ENCODE data around the gene NDRG3. TPM values are rescaled to one million over a fixed set of nuclear protein-coding genes. Genes with fewer than 3 reads are reported as not detected.

NDRG3 gene
- total and polyA plus RNA-seq, 2 of the 4 experiments (the other 2 are of a cell fraction), result 24.8 to 34.2 TPM

- in situ Hi-C loops (cut with MboI; ENCODE audit: low sequenced_read_pairs), result no loop called here
Measured at GRCh38 chr20:36628076-36628475, 117.8 kb downstream of the NDRG3 start.

More at GRCh38 chr20:36628076-36628475, 117.8 kb downstream of the NDRG3 start:
- Histone ChIP-seq H3K4me3 (ENCODE audit: insufficient read depth, low read depth, low read length) (no peak overlapping the region), H2BK20ac (ENCODE audit: low read depth, low read length) (no peak overlapping the region), H2AFZ (replicated peaks; ENCODE audit: low read length, poor library complexity) (no peak overlapping the region), H2AK5ac (ENCODE audit: low read depth, low read length) (no peak overlapping the region), H4K91ac (ENCODE audit: insufficient read depth, low read depth, low read length) (no peak overlapping the region), H3K27ac (ENCODE audit: insufficient read depth, low read length) (no peak overlapping the region), H2BK120ac (ENCODE audit: low read depth, low read length) (no peak overlapping the region), H3K36me3 (ENCODE audit: control insufficient read depth, insufficient read depth, low read length) (no peaks in the 10 kb centered on the region), H3K4me2 (ENCODE audit: low read depth, low read length) (no peak overlapping the region), H3K4ac (ENCODE audit: low read depth, low read length) (no peak overlapping the region), H3K79me1 (ENCODE audit: low read depth in 1 of 2, low read length in 2 of 2) (no peaks in the 10 kb centered on the region), H2BK5ac (ENCODE audit: low read depth, low read length, poor library complexity, severe bottlenecking) (no peak overlapping the region), H3K18ac (ENCODE audit: low read depth, low read length) (no peak overlapping the region), H3K14ac (replicated peaks; ENCODE audit: low read depth, low read length) (no peak overlapping the region), H4K5ac (ENCODE audit: low read depth, low read length) (no peak overlapping the region), H4K8ac (ENCODE audit: low read depth in 2 of 2, low read length in 2 of 2) (no peak overlapping the region), H3K9me3 (ENCODE audit: control insufficient read depth, insufficient read depth, low read length) (no peaks in the 10 kb centered on the region), H2AK9ac (replicated peaks; ENCODE audit: low read depth, low read length, poor library complexity) (no peak overlapping the region), H3K27me3 (ENCODE audit: control insufficient read depth, insufficient read depth, low read length) (no peaks in the 10 kb centered on the region), H2BK15ac (ENCODE audit: low read depth, low read length) (no peak overlapping the region), H4K20me1 (ENCODE audit: insufficient read depth, low read length) (no peaks in the 10 kb centered on the region), H3K23ac (ENCODE audit: low read depth, low read length) (no peak overlapping the region), H3K9ac (ENCODE audit: low read depth, low read length) (no peak overlapping the region), H3K56ac (ENCODE audit: extremely low read depth, insufficient read depth, low read length) (no peak overlapping the region), H3K4me1 (ENCODE audit: control insufficient read depth, insufficient read depth, low read length) (no peaks in the 10 kb centered on the region; the same call in 1 of the 2 replicates), H3K9me1 (ENCODE audit: insufficient read depth, low read length) (no peaks in the 10 kb centered on the region)
- BruUV-seq (replicated peaks), result no TSS peak
- CTCF ChIA-PET, result no interaction called here
- DNase-seq (peak; percentile 41), ATAC-seq (ENCODE audit: low read depth) (no peak)
- 86% methylated on average over 2 of the region's 7 CpGs; no CpG with 5 or more reads in 1 of the 2 experiments for WGBS, 2 experiments (ENCODE audit: extremely low coverage in 2 of 2, insufficient read length in 1 of 2)
- intact Hi-C loops (cut with micrococcal nuclease) (no loop called here), dilution Hi-C loops (cut with HindIII; ENCODE audit: low sequenced_read_pairs, unreplicated experiment) (no loop called here)
- no peak for TF ChIP-seq MXI1 (IDR thresholded peaks at IDR 0.05; ENCODE audit: borderline replicate concordance, low read depth, low read length)
- peak; percentile 77 for TF ChIP-seq CEBPB (IDR thresholded peaks at IDR 0.05; ENCODE audit: low read depth, low read length)
- no peak for TF ChIP-seq RFX5 (IDR thresholded peaks at IDR 0.05; ENCODE audit: low read depth, low read length)
- POLR2A ChIA-PET (ENCODE audit: unreplicated experiment), result no interaction called here
